Measurements from ENCODE around the gene VPS9D1. TPM values are rescaled to one million over a fixed set of nuclear protein-coding genes. Genes with fewer than 3 reads are reported as not detected.
"Not testable (repeated sequence)": the region's sequence is repeated elsewhere in the genome, so short reads cannot be mapped to it uniquely, and the experiment has no call there.

Gene VPS9D1
- total RNA-seq, 1 donor from 2014 or later: 21.0 TPM

- ATAC-seq: no peak
Observed at GRCh38 chr16:89709716-89710432, 10.8 kb downstream of the VPS9D1 start.

- no peak for ATAC-seq
Observed at GRCh38 chr16:89709166-89709565, 11.5 kb downstream of the VPS9D1 start.

- no peak for ATAC-seq
Observed at GRCh38 chr16:89708481-89708931, 12.2 kb downstream of the VPS9D1 start.

GRCh38 chr16:89707695-89708094 lies 13.0 kb downstream of the VPS9D1 start:
- no peak for ATAC-seq

- no peak for ATAC-seq
Observed at GRCh38 chr16:89706518-89707260, 14.0 kb downstream of the VPS9D1 start.

- no peak for ATAC-seq
Observed at GRCh38 chr16:89705006-89705405, 15.7 kb downstream of the VPS9D1 start.

- ATAC-seq: no peak
Observed at GRCh38 chr16:89704281-89704680, 16.4 kb downstream of the VPS9D1 start.

GRCh38 chr16:89701425-89702406 lies 19.0 kb downstream of the VPS9D1 start, which contains the start of gene SPATA2L:
Gene SPATA2L (minus strand): TSS chr16:89701705. CDS start chr16:89701232, 473 bp downstream.
- ATAC-seq: peak; percentile 82

- ATAC-seq: peak; percentile 56
Observed at GRCh38 chr16:89700649-89701424, 19.9 kb downstream of the VPS9D1 start.

- ATAC-seq: peak; percentile 69
Observed at GRCh38 chr16:89700100-89700648, 20.5 kb downstream of the VPS9D1 start.

GRCh38 chr16:89699629-89700099 lies 21.0 kb downstream of the VPS9D1 start:
- not testable (repeated sequence) for ATAC-seq

GRCh38 chr16:89698717-89699116 lies 22.0 kb downstream of the VPS9D1 start:
- ATAC-seq: not testable (repeated sequence)

- ATAC-seq: no peak
Observed at GRCh38 chr16:89697616-89698331, 22.9 kb downstream of the VPS9D1 start.

GRCh38 chr16:89697161-89697615 lies 23.5 kb downstream of the VPS9D1 start:
- ATAC-seq: no peak

GRCh38 chr16:89696670-89697128 lies 24.0 kb downstream of the VPS9D1 start:
- no peak for ATAC-seq

GRCh38 chr16:89695875-89696669 lies 24.6 kb downstream of the VPS9D1 start:
- ATAC-seq: no peak

- no peak for ATAC-seq
Observed at GRCh38 chr16:89695086-89695874, 25.4 kb downstream of the VPS9D1 start.

GRCh38 chr16:89694784-89695085 lies 26.0 kb downstream of the VPS9D1 start:
- ATAC-seq: not testable (repeated sequence)

Data from esophagus mucosa (tissue), 1 donor.